Measurements from ENCODE around the gene ATP2B1. TPM values are rescaled to one million over a fixed set of nuclear protein-coding genes. Genes with fewer than 3 reads are reported as not detected.

Gene ATP2B1
- total RNA-seq, 1 donor, result 99.9 TPM

DNA sequence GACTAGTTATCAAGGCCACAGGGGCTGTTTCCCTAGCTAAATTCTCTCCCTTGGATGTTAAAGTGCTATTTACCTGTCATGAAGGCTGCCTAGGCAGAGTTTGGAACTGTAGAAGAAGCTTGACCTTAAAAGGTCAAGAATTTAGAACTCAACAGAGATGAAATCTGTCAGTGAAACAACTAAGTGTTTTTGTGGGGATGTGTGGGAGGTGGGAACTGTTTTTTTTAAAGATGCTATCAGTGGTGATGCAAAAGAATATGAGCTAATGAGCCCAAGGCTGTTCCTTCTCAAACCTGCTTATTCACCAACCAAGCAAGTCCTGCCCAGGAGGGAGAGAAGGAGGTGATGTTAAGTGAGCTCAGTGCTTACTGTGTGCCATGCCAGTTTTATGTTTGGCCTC is 142.0 kb downstream of the ATP2B1 start:
- DNase-seq (ENCODE audit: insufficient read length, low spot score, missing footprints), result no peak
- no peaks in the 10 kb centered on the region for H3K27me3 ChIP-seq (ENCODE audit: insufficient read depth, low read length)
- no peaks in the 10 kb centered on the region for H4K20me1 ChIP-seq (ENCODE audit: insufficient read depth, low read length)
- H3K9me3 ChIP-seq (ENCODE audit: low read depth, low read length), result no peaks in the 10 kb centered on the region
- H3K4me2 ChIP-seq (ENCODE audit: insufficient read depth, low read length), result no peak overlapping the region
- TF ChIP-seq, protein P1, sequence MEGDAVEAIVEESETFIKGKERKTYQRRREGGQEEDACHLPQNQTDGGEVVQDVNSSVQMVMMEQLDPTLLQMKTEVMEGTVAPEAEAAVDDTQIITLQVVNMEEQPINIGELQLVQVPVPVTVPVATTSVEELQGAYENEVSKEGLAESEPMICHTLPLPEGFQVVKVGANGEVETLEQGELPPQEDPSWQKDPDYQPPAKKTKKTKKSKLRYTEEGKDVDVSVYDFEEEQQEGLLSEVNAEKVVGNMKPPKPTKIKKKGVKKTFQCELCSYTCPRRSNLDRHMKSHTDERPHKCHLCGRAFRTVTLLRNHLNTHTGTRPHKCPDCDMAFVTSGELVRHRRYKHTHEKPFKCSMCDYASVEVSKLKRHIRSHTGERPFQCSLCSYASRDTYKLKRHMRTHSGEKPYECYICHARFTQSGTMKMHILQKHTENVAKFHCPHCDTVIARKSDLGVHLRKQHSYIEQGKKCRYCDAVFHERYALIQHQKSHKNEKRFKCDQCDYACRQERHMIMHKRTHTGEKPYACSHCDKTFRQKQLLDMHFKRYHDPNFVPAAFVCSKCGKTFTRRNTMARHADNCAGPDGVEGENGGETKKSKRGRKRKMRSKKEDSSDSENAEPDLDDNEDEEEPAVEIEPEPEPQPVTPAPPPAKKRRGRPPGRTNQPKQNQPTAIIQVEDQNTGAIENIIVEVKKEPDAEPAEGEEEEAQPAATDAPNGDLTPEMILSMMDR (IDR thresholded peaks at IDR 0.05; ENCODE audit: extremely low read depth, low read depth, low read length), result no peak
- no peak overlapping the region for H2AFZ ChIP-seq (ENCODE audit: low read length)
- H3K27ac ChIP-seq (ENCODE audit: low read depth, low read length), result no peak overlapping the region
- peaks cover 4% of the 10 kb centered on the region for H3K4me1 ChIP-seq (ENCODE audit: insufficient read depth, low read length)
- no peaks in the 10 kb centered on the region for H3K79me2 ChIP-seq (ENCODE audit: insufficient read depth, low read length)
- no peak overlapping the region for H3K4me3 ChIP-seq (ENCODE audit: insufficient read depth, low read length)
- H3K36me3 ChIP-seq (ENCODE audit: insufficient read depth, low read length), result no peaks in the 10 kb centered on the region

DNA sequence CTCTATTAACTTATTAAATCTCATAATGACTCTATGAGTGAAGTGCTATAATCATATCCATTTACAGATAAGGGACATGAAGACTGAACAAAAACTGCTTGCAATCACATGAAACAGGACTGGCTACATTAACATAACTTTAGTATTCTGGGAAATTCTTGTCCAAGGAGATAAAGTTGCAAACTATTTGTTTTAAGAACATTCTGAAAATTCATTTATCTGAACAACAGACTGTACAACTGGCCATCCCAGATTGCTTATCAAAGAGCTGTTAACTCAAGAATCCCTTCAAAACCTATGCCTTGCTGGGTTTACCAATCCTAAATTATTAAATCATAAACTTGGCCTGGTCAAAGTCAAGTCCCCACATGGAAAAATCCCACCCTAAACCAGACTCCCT is 143.6 kb downstream of the ATP2B1 start:
- Histone ChIP-seq H3K4me1 (ENCODE audit: insufficient read depth, low read length) (no peaks in the 10 kb centered on the region), H3K4me3 (ENCODE audit: insufficient read depth, low read length) (no peak overlapping the region), H3K27me3 (ENCODE audit: insufficient read depth, low read length) (no peaks in the 10 kb centered on the region), H4K20me1 (ENCODE audit: insufficient read depth, low read length) (no peaks in the 10 kb centered on the region), H3K9me3 (ENCODE audit: low read depth, low read length) (no peaks in the 10 kb centered on the region), H3K36me3 (ENCODE audit: insufficient read depth, low read length) (no peaks in the 10 kb centered on the region), H3K79me2 (ENCODE audit: insufficient read depth, low read length) (no peaks in the 10 kb centered on the region), H2AFZ (ENCODE audit: low read length) (no peak overlapping the region), H3K27ac (ENCODE audit: low read depth, low read length) (no peak overlapping the region), H3K4me2 (ENCODE audit: insufficient read depth, low read length) (no peak overlapping the region)
- DNase-seq (ENCODE audit: insufficient read length, low spot score, missing footprints), result no peak
- TF ChIP-seq, protein P1 (IDR thresholded peaks at IDR 0.05; ENCODE audit: extremely low read depth, low read depth, low read length), result no peak

DNA sequence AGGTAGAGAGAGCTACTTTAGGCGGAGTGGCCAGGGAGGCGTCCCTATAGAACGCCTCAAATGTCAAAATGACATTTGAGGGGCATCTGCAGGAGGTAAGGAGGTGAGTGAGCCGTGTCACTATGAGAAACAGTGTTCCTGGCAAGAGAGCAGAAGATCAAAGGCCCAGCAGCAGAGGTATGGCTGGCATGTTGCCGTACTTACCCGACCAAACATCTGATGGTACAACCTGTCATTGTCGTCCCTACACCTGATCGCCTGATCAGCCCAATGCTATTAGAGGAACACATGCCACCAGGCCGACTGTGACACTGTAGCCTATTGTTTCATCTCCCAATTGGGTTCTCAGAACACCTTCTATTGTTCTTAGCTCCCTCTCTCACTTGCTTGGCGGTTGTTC is 148.9 kb downstream of the ATP2B1 start:
- Histone ChIP-seq H3K4me2 (ENCODE audit: insufficient read depth, low read length) (no peak overlapping the region), H3K27me3 (ENCODE audit: insufficient read depth, low read length) (no peaks in the 10 kb centered on the region), H3K9me3 (ENCODE audit: low read depth, low read length) (no peaks in the 10 kb centered on the region), H3K4me3 (ENCODE audit: insufficient read depth, low read length) (no peak overlapping the region), H2AFZ (ENCODE audit: low read length) (no peak overlapping the region), H4K20me1 (ENCODE audit: insufficient read depth, low read length) (no peaks in the 10 kb centered on the region), H3K4me1 (ENCODE audit: insufficient read depth, low read length) (peaks cover 6% of the 10 kb centered on the region), H3K79me2 (ENCODE audit: insufficient read depth, low read length) (no peaks in the 10 kb centered on the region), H3K27ac (ENCODE audit: low read depth, low read length) (no peak overlapping the region), H3K36me3 (ENCODE audit: insufficient read depth, low read length) (no peaks in the 10 kb centered on the region)
- no peak for DNase-seq (ENCODE audit: insufficient read length, low spot score, missing footprints)
- TF ChIP-seq, protein P1 (IDR thresholded peaks at IDR 0.05; ENCODE audit: extremely low read depth, low read depth, low read length), result no peak

DNA sequence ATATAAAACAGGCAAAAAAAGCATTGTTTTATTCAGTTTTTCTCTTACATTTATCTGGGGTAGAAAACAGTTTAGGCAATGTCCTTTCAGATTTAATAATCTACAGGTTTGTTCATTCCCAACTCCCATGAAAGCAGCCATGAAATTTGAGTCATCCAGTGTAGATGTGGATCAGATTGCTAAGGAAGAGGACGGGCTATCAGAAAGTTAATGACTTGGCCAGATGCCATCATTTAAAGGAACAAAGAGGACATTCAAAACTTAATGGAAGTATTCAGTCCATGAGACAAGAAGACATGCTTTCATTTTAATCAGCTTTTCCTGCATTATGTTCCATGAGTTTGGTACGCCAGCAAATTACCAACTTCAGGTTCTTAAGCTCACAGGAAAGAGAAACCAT is 151.7 kb downstream of the ATP2B1 start:
- Histone ChIP-seq H3K27me3 (ENCODE audit: insufficient read depth, low read length) (no peaks in the 10 kb centered on the region), H2AFZ (ENCODE audit: low read length) (no peak overlapping the region), H3K79me2 (ENCODE audit: insufficient read depth, low read length) (no peaks in the 10 kb centered on the region), H3K9me3 (ENCODE audit: low read depth, low read length) (no peaks in the 10 kb centered on the region), H3K4me3 (ENCODE audit: insufficient read depth, low read length) (no peak overlapping the region), H3K4me1 (ENCODE audit: insufficient read depth, low read length) (peaks cover 6% of the 10 kb centered on the region), H3K4me2 (ENCODE audit: insufficient read depth, low read length) (no peak overlapping the region), H4K20me1 (ENCODE audit: insufficient read depth, low read length) (no peaks in the 10 kb centered on the region), H3K36me3 (ENCODE audit: insufficient read depth, low read length) (no peaks in the 10 kb centered on the region), H3K27ac (ENCODE audit: low read depth, low read length) (no peak overlapping the region)
- TF ChIP-seq, protein P1 (IDR thresholded peaks at IDR 0.05; ENCODE audit: extremely low read depth, low read depth, low read length), result no peak
- DNase-seq (ENCODE audit: insufficient read length, low spot score, missing footprints), result no peak
